Suprapubic skin (tissue), 3 donors: Measurements from ENCODE around the gene OSBPL2.

Source experiments
- CTCF ChIP-seq, 2 donors: fragments of 200-600 bp in 1 of 2; fragments of 450-650 bp in 1 of 2; sonication (generic) in 1 of 2; IDR thresholded peaks; one replicate each; pipeline ENCODE4 v1.5.1; 2016 to 2019; ENCODE audit warnings: antibody characterized with exemption in 2 of 2, mild to moderate bottlenecking in 1 of 2, moderate library complexity in 1 of 2
- EP300 ChIP-seq: sonication (generic); formaldehyde crosslinking; IDR thresholded peaks from one replicate; pipeline ENCODE4 v1.6.1; 2017; ENCODE audit warnings: antibody characterized with exemption

GRCh38 chr20:62322492-62323041 is 84.2 kb downstream of the OSBPL2 start:
- TF ChIP-seq CTCF (IDR thresholded peaks at IDR 0.05) (no peak), EP300 (no peak)
